HK-2 (cell line): Measurements from ENCODE around the gene PRICKLE2.

ENCODE experiments used
- DNase-seq: peaks from one replicate; pipeline ENCODE4 v3.0.0-alpha.2; 2018; ENCODE audit not compliant: unreplicated experiment

The PRICKLE2 gene

DNA sequence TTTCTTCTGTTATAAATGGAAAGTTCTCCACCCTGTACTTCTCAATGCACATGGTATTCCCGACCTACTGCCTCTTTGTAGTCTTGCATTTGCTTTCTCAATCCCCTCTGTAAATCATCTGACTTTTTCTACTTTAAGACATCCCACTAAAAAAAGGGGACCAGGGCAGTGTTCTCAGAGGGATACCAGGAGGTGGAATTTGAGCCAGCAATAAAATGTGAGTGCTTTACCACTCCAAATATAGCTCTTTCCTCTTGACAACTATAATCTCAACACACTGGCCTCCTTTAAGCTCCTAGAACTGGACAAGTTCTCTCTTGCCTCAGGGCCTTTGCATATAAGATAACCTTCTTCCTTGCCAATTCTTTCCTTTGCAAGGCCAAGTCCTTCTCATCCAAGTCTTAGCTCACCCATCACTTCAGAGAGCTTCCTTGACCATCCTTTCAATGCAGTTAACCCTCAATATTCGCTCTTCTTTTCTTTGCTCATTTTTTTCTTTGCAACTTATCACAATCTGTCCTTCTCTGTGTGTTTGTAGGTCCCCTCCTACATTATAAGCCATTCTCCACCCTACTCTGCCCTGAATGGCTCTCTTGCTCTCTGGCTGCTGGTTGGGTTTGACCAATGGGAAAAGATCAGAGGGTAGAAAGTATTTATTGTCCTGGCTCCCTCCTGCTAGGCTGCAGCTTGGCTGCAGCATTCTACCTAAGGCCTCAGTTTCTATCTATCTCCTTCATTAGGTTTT, 93.4 kb downstream of the PRICKLE2 start:
- DNase-seq: no peak

DNA sequence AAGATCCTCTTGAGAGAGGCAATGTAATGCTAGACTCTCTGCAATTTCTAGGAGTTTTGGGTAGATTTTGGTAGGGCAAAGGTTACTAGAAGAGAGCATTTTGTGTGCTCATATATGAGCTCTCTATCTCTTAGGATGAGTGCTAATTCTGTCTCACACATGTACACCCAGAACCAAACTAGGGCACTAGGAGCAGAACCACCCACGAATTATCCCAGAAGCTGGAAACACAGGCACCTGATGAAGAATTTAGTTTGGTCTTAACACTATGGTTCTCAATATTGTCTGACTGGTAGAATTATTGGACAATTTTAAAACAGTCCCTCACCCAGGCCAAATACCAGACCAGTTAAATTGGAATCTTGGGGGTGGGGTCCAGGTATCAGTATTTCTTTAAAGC, 94.8 kb downstream of the PRICKLE2 start:
- no peak for DNase-seq

DNA sequence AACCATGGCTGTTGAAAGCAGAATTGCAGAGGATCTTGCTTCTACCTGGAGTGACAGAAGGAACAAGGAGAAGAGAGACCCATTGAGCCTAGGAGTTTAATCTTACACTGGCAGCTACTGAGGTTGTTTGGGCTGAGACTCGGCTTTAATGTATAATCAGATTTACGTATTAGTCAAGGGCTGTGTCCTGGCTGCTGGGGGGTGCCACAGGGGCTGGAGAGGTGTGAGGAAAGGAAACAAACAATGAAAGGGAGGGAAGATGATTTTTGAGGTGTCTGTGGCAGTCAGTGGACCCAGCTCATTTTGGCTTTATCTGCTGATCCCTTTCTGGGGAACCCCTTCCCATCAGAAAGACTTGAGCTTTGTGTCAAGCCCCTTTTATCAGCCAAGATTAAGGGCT, 95.7 kb downstream of the PRICKLE2 start:
- DNase-seq: no peak

DNA sequence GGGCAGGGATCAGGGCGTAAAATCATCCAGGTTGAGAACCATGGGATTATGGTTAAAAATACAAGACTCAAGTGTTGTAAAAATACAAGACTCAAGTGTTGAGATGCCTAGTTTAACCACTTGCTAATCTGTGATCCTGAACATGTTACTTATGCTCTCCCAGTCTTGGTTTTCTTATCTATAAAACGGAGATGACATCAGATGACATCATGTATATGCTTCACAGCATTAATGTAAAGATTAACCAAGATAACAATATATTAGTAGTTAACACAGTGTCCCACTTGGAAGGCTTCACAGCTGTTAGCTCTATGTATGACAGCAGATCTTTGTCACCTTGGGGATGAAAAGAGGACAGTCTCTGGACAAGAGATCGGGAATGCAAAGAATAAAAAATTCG, 96.2 kb downstream of the PRICKLE2 start:
- DNase-seq: no peak

DNA sequence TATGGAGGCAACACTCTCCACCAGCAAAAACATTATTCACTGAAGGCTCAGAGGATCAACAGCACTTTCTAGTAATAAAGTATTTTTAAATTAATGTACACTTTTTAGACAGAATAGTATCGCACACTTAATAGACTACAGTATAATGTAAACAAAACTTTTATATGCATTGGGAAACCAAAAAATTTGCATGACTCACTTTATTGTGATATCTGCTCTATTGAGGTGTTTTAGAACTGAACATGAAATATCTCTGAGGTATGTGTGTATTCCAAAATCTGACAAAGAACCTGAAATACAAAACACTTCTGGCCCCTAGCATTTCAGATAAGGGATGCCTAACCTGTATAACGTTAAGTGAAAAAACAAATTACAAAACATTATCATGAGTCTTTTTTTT, 99.7 kb downstream of the PRICKLE2 start:
- no peak for DNase-seq

DNA sequence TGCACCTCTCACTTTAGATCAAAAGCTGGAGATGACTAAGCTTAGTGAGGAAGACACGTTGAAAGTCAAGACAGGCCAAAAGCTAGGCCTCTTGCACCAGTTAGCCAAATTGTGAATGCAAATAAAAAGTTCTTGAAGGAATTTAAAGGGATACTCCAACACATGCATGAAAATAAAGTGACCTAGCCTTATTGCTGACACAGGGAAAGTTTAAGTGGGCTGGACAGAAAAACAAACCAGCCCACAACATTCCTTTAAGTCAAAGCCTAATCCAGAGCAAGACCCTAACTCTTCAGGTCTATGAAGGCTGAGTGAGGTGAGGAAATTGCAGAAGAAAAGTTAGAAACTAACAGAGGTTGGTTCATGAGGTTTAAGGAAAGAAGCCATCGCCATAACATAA, 101.3 kb downstream of the PRICKLE2 start:
- DNase-seq: no peak

DNA sequence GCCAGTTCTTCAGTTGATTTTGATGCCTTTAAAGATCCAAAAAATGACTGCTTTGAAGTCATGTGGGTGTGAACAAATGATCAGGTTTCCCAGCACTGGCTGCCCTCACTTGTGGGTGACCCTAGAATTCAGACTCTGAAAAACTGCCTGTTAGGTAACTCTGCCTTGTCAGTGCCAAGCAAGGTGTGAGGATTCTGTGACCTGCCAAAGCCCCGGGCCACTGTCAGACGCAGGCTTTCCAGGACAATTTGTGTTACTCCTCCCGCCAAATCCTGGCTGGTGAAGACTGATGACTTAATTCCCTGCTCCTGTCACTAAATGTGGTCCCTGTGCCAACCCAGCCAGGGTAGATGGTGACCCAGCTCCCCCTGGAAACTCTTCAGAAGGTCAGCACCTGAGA, 102.8 kb downstream of the PRICKLE2 start:
- DNase-seq: no peak

DNA sequence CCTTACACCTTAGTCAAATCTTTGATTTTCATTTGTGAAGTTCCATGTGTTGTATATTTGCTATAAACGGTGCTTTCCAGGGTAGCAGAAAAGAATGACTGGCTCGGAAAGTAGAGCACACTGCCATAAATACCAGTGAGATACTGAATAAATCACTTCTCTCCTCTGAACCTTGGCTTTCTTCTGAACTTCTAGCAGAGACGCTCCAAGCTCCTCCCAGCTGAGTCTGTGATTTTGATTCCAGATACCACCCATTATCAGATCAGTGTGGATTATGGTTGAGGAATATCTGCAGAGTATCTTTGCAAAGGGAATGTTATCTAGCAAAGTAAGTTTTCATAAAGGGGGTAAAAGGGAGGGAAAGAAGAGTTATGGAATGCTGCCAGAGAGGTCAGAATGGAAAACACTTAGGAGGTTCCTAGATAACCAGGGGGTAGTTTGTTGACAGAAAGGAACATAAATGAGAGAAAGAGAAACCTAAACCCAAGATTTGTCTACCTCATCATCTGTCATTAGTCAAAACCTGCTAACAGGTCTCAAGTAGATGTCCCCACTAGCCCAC, 103.4 kb downstream of the PRICKLE2 start:
- no peak for DNase-seq

DNA sequence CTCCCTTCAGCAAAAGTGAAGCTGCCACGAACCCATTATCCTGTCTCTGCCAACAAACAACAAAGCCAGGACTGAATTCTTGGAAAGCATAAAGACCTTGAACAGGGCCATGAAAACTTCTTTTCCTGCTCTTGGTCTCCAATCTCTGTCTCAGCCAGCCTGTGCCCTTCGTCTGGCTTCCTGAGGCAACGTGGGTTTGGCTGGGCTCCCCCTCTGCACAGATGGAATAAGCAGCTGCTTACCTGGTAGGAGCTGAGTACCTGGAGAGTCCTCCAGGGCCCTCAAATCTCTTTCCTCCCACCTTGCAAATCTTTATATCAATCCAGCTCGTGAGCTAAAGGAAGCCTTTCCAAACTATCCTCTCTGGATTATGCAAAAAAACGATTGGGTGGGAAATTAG, 104.4 kb downstream of the PRICKLE2 start:
- DNase-seq: no peak

DNA sequence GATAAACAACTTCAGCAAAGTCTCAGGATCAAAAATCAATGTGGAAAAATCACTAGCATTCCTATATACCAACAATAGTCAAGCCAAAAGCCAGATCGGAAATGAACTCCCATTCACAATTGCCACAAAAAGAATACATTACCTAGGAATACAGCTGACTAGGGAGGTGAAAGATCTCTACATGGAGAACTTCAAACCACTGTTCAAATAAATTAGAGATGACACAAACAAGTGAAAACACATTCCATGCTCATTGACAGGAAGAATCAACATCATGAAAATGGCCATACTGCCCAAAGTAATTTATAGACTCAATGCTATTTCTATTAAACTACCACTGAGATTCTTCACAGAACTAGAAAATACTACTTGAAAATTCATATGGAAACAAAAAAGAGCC, 107.8 kb downstream of the PRICKLE2 start:
- no peak for DNase-seq

DNA sequence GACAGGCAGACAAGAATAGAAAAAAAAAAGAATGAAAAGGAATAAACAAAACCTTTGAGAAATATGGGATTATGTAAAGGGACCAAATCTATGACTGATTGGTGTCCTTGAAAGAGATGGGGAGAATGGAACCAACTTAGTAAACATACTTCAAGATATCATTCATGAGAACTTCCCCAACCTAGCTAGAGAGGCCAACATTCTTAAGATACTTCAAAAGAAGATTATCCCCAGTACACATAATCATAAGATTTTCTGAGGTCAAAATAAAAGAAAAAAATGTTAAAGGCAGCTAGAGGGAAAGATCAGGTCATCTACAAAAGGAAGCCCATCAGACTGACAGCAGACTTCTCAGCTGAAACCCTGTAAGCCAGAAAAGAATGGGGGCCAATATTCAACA, 110.6 kb downstream of the PRICKLE2 start:
- DNase-seq: no peak

DNA sequence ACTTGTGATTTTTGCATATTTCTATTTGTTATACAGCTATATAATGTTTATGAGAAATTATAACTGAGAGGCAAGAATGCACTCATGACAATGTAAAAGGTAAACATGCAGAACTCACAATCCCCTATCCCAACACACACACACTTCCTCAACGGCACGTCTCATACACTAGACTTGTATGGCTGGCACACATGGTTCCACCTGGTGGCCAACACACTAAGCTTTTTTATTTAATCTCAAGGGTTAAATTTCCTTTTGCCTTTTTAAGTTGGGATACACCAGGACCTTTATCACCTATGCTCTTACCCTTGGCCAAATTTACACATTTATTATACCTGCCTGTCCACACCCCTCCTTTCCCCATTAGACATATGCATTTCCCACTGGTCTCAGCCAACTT, 113.4 kb downstream of the PRICKLE2 start:
- DNase-seq: no peak

DNA sequence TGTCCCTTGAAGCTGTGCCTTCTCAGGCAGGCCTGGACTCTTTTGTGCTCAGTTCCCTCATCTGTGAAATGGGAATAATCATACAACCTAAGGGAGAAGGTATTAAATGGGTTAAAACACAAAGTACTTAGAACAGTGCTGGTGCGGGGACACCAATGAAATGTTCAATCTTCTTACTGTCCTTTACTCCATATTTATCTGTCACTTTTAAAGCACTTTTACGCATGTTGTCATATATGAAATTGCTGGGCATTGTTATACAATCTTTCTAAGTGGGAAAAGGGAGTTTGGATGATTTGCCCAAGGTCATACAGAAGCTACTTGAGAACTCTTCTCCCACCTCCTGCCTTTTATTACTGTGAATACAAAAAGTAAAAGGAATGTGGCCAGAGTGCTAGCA, 114.2 kb downstream of the PRICKLE2 start:
- no peak for DNase-seq

DNA sequence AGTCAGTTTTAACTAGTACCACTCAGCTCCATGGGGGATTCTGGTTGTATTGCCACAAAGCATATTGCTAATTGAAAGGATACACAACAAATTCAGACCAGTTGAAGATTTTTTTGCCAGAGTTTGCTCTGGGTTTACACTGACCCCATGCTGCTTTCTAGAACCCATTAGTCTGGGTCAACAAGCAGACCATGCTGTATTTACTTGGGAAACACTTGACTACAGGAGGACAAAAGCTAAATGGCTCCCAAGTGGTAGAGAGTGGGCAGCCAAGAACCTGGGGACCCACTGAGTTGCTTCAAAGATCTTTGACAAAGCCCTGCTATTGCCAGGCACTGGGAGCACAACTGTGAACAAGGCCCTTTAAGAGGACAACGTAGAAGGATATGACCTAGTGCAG, 115.2 kb downstream of the PRICKLE2 start:
- DNase-seq: no peak

DNA sequence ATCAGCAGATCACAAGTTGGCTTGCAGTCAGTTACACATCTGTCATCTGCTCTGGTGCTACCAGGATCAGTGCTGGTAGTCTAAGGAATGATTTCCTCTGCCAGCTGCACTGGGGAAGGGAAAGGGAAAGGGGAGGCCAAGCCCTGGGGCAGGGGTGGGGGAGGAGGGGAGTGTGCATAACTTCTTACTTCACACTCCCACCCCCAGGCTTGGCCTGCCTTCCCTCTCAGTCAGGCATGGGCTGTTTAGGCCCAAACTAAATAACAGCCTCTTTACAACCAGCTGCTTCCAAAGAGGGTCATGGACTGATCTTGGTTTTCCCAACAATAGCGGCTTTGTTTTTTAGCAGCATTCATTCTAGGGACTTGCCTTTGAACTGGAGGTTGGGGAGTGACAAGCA, 115.8 kb downstream of the PRICKLE2 start:
- DNase-seq: no peak

DNA sequence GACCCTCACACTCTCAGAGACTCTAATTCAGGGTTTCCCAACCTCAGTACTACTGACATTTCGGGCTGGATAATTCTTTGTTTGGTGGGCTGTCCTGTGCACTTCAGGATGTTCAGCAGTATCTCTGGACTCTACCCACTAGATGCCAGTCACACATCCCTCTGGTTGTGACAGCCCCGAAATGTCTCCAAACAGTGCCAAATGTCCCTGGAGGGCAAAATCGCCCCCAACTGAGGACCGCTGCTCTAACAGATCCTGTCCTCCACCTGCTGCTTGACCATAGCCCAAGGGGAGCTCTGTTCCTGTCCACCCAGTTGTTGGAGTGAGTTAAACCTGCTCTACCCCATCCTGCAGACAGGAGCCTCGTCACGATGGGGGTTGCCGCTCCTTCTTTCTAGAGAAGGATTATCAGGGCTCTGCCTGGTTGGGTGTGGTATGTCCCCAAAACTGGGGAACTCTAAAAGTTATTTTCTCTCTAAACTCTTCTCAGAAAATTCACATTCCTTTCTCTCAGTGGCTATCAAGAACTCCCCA, 116.4 kb downstream of the PRICKLE2 start:
- no peak for DNase-seq

DNA sequence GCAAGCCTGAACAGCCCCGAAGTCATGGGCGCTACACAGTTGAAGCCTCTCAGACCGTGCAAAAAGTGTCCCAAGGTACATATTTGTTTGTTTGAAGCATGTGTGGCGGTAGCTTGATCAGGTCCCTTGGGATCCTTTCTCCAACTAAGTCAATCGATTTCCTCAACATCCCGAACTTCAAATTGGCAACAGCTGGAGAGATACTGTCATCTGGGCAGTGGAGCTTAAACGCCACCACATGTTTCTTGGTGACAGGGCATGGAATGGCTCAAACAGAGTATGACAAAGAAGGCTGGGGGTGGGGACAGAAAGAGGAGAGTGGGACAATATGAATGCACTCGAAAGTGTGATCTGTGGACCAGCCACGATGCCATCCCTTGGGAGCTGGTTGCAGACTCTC, 117.0 kb downstream of the PRICKLE2 start:
- no peak for DNase-seq

DNA sequence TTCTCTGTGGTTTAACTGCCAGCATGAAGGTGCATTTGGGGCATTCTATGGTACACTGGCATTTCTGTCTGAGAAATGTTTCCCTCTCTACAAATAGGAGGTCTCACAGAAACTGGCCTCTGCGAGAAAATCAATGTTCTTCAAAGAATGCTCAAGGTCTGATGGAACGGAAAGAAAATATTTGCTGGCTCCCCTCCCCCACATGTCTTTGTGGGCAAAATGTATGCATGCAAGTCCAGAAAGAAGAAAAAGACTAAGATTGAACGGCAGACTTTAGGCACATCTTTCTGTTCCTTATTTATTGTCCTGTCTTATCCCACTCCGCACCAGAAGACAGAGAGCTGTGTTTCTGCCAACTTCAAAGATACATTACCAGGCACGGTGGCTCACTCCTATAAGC, 118.1 kb downstream of the PRICKLE2 start:
- DNase-seq: no peak

DNA sequence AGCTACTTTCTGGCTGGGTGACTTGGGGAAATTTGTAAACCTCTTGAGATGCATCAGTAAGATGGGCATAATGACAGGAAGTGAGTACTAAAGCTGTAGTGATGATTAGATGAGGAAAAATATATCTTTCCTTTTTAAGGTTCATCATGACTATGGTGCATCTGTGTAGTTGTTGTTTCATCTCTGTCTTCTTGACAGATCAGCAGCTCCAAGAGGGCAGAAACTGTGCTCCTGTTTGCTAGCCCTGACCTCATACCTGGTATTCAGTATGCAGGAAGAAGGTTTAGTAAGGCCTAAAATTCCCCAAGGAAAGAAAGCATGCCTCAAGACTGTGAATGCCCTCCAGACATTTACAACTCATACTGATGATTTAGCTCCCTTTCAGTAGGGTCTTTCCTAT, 119.5 kb downstream of the PRICKLE2 start:
- no peak for DNase-seq

DNA sequence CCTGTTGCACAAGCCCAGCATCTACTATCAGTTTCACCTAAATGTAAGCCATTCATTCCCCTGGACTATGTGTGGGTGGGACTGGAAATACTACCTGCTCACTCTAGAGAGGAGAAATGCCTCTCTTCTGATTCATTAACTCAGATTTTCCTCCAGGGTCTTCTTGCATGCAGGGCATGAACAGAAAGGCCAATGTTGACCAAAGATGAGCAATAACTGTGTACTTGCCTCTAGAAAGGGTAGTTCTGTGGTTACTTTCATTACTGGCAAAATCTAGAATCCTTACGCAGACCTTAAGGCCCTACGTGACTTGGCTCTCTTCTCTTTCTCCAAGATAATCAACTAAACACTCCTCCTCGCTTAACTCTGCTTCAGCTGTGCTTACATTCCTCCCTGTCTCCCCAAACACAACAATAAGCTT, 120.6 kb downstream of the PRICKLE2 start:
- no peak for DNase-seq

DNA sequence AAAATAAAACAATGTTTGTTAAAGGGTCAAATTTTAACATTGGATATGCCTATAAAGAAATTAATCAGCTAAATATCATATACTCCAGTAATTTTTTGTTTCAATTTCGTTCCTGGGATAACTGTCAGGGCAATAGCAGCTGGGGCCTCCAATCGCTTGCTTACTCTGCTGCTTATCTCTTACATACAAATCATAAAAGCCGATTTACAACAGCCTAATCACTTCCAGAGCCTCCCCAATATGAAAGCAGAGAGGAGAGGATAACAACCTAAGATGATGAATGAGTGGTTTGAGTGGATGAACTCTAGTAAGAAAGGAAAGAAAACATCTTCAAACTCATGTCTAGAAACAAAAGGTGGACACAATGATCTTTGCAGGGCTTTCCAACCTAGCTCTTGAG, 121.3 kb downstream of the PRICKLE2 start:
- no peak for DNase-seq

DNA sequence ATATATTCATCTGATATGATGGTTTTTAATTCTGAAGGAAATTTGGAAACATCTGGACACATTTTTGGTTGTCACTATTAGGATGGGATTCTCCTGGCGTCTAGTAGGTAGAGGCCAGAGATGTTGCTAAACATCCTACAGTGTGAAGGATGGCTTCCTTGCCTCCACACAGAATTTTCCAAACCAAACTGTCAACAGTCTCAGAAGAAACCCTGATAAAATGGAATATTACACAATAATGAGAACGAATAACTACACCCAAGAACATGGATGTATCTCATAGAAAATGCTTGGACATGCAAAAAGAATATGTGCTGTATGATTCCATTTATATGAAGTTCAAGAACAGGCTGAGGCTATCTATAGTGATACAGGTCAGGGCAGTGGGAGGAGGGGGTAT, 122.1 kb downstream of the PRICKLE2 start:
- no peak for DNase-seq

DNA sequence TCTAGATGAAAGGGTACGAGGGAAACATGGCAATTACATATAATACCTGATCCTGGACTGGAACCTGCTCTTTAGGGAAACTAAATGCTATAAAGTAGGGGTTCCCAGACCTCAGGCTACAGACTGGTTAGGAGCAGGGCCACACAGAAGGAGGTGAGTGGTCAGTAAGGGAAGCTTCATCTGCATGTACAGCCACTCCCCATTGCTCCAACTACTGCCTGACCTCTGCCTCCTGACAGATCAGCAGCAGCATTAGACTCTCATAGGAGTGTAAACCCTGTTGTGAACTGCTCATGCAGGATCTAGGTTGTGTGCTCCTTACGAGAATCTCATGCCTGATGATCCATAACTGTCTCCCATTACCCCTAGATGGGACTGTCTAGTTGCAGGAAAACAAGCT, 123.1 kb downstream of the PRICKLE2 start:
- no peak for DNase-seq

DNA sequence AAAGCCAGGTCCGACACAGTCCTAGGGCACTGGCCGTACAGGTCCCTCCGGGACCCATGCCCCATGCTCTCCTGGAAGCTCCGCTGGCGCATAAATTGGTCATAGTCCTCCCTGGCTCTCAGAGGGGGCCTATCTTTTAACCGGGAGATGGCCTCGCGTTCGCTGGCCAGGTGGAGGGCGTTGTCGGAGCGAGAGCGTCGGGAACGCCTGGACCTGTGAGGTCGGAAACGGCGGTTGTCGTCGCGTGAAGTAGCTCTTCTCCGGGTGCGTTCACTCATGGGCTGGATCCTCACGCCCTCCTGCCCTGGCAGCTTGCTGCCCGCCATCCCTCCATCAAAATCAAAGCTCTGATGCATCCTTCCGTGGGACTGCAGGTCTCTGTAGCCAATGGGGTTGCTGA, 126.0 kb downstream of the PRICKLE2 start:
- DNase-seq: no peak
